Right lung (tissue), 10 donors: ENCODE measurements around the gene AP3S1. TPM values are rescaled to one million over a fixed set of nuclear protein-coding genes. Genes with fewer than 3 reads are reported as not detected.
"Not testable (repeated sequence)": the region's sequence is repeated elsewhere in the genome, so short reads cannot be mapped to it uniquely, and the experiment has no call there.

Source experiments
- DNase-seq, 2 donors: peaks; one replicate each; pipeline ENCODE4 v3.0.0-alpha.2; 2013
- long read RNA-seq, 8 donors: transcript quantifications; one replicate each; lab custom pipeline, GENCODE V29; 2026
- polyA plus RNA-seq, 5 donors: library from polyadenylated mRNA; unstranded; fragments of 120-200 nt; gene quantifications; one replicate each; pipeline versions ENCODE4 v1.2.1 to v1.2.3, GENCODE V29; 2013; ENCODE audit warnings: inconsistent platforms in 1 of 5, low replicate concordance in 1 of 5; ENCODE audit not compliant: insufficient read length in 5 of 5, insufficient read depth in 1 of 5

The AP3S1 gene
- polyA plus RNA-seq = 100 to 1,000 TPM; 124 to 193 (median 146) TPM
- long read RNA-seq, donor 1, transcript AP3S1-201 (6 exons, 1,730 nt) = major isoform, 69 of 69 reads
- long read RNA-seq, donor 1, partial matches to known transcripts = 0 of 69 reads
- long read RNA-seq, donor 1, other reads (novel, unspliced or antisense) = 0 of 69 reads
- long read RNA-seq, donor 2, transcript AP3S1-201 (6 exons, 1,730 nt) = major isoform, 28 of 28 reads
- long read RNA-seq, donor 2, partial matches to known transcripts = 0 of 28 reads
- long read RNA-seq, donor 2, other reads (novel, unspliced or antisense) = 0 of 28 reads
- long read RNA-seq, donor 3, transcript AP3S1-201 (6 exons, 1,730 nt) = major isoform, 44 of 44 reads
- long read RNA-seq, donor 3, partial matches to known transcripts = 0 of 44 reads
- long read RNA-seq, donor 3, other reads (novel, unspliced or antisense) = 0 of 44 reads
- long read RNA-seq, donor 4, transcript AP3S1-201 (6 exons, 1,730 nt) = major isoform, 35 of 35 reads
- long read RNA-seq, donor 4, partial matches to known transcripts = 0 of 35 reads
- long read RNA-seq, donor 4, other reads (novel, unspliced or antisense) = 0 of 35 reads
- long read RNA-seq, donor 5, transcript AP3S1-201 (6 exons, 1,730 nt) = major isoform, 84 of 227 reads
- long read RNA-seq, donor 5, partial matches to known transcripts = 143 of 227 reads
- long read RNA-seq, donor 5, other reads (novel, unspliced or antisense) = 0 of 227 reads
- long read RNA-seq, donor 6, transcript AP3S1-201 (6 exons, 1,730 nt) = major isoform, 48 of 49 reads
- long read RNA-seq, donor 6, partial matches to known transcripts = 0 of 49 reads
- long read RNA-seq, donor 6, other reads (novel, unspliced or antisense) = 0 of 49 reads
- long read RNA-seq, donor 7, transcript AP3S1-201 (6 exons, 1,730 nt) = major isoform, 39 of 164 reads
- long read RNA-seq, donor 7, partial matches to known transcripts = 125 of 164 reads
- long read RNA-seq, donor 7, other reads (novel, unspliced or antisense) = 0 of 164 reads
- long read RNA-seq, donor 8, transcript AP3S1-201 (6 exons, 1,730 nt) = major isoform, 19 of 68 reads
- long read RNA-seq, donor 8, partial matches to known transcripts = 49 of 68 reads
- long read RNA-seq, donor 8, other reads (novel, unspliced or antisense) = 0 of 68 reads

GRCh38 chr5:115841382-115842088, at the start of gene AP3S1, which contains the start of gene ATG12:
TSS of gene AP3S1 (plus strand) at chr5:115841935. CDS start at chr5:115842038, 103 bp downstream.
TSS of gene ATG12 (minus strand) at chr5:115841565. CDS start at chr5:115841552, 13 bp downstream.
- peak; percentile 96 to 98 for DNase-seq

GRCh38 chr5:115795700-115796099, 46.0 kb upstream of the AP3S1 start:
- no peak for DNase-seq

GRCh38 chr5:115796656-115797055, 45.1 kb upstream of the AP3S1 start:
- DNase-seq = no peak

- no peak for DNase-seq
Observed at GRCh38 chr5:115798252-115798651, 43.5 kb upstream of the AP3S1 start.

GRCh38 chr5:115800108-115800507, 41.6 kb upstream of the AP3S1 start:
- no peak for DNase-seq

GRCh38 chr5:115801152-115801551, 40.6 kb upstream of the AP3S1 start:
- DNase-seq = no peak

- DNase-seq = no peak
Observed at GRCh38 chr5:115801984-115802383, 39.8 kb upstream of the AP3S1 start.

- no peak for DNase-seq
Observed at GRCh38 chr5:115806986-115807653, 34.6 kb upstream of the AP3S1 start.

- no peak for DNase-seq
Observed at GRCh38 chr5:115807654-115808052, 34.1 kb upstream of the AP3S1 start.

- not testable (repeated sequence) for DNase-seq
Observed at GRCh38 chr5:115808066-115808465, 33.7 kb upstream of the AP3S1 start.

- no peak for DNase-seq
Observed at GRCh38 chr5:115809946-115810345, 31.8 kb upstream of the AP3S1 start.

- DNase-seq = no peak
Observed at GRCh38 chr5:115810761-115811160, 31.0 kb upstream of the AP3S1 start.

- DNase-seq = no peak
Observed at GRCh38 chr5:115811406-115811805, 30.3 kb upstream of the AP3S1 start.

- no peak for DNase-seq
Observed at GRCh38 chr5:115812372-115812771, 29.4 kb upstream of the AP3S1 start.

- no peak for DNase-seq
Observed at GRCh38 chr5:115813719-115814118, 28.0 kb upstream of the AP3S1 start.

- DNase-seq = no peak
Observed at GRCh38 chr5:115815006-115815692, 26.6 kb upstream of the AP3S1 start.

- peak; percentile 18 to 23 for DNase-seq
Observed at GRCh38 chr5:115815693-115816225, 26.0 kb upstream of the AP3S1 start.

- DNase-seq = peak; percentile 84 to 86
Observed at GRCh38 chr5:115816226-115817081, 25.3 kb upstream of the AP3S1 start, which contains the start of gene CDO1. TSS of gene CDO1 (minus strand) at chr5:115816659. CDS start at chr5:115816397, 262 bp downstream.

- DNase-seq = no peak
Observed at GRCh38 chr5:115817386-115817785, 24.3 kb upstream of the AP3S1 start.
